Naive thymus-derived CD4-positive, alpha-beta T cell (primary cell): ENCODE measurements around the gene ATXN7. TPM values are rescaled to one million over a fixed set of nuclear protein-coding genes. Genes with fewer than 3 reads are reported as not detected.

ENCODE experiments used
- ATAC-seq: fragments of 150-1000 bp; cut with Tn5 transposase; 2 replicates; pipeline ENCODE4 v1.10.0; 2021; ENCODE audit warnings: mild to moderate bottlenecking, moderate library complexity
- CTCF ChIA-PET: fragments of 350-600 bp; sonication (Branson Sonifier 250); formaldehyde crosslinking; loops from one replicate; lab custom pipeline; 2021; ENCODE audit warnings: antibody characterized with exemption; lab: Charles Lee
- POLR2A ChIA-PET: fragments of 350-600 bp; sonication (Branson Sonifier 250); formaldehyde crosslinking; loops from one replicate; lab custom pipeline; 2021; ENCODE audit warnings: antibody characterized with exemption, inconsistent platforms; lab: Charles Lee
- DNase-seq, 9 donors: peaks; one replicate each; pipeline versions ENCODE4 v3.0.0 to v3.0.0-alpha.2; 2020 to 2022; ENCODE audit warnings: mixed read lengths in 1 of 9
- H3K27ac ChIP-seq: one replicate; pipeline ENCODE4 v1.7.0; 2013; ENCODE audit warnings: mild to moderate bottlenecking, low read depth, low read length, moderate library complexity
- H3K27me3 ChIP-seq, 2 donors: one replicate each; pipeline ENCODE4 v1.7.0; 2013; ENCODE audit warnings: low read length in 2 of 2, mild to moderate bottlenecking in 2 of 2, moderate library complexity in 2 of 2; ENCODE audit not compliant: control insufficient read depth in 2 of 2, insufficient read depth in 2 of 2
- H3K36me3 ChIP-seq, 3 experiments: 1 replicate in 2 of 3; 2 replicates in 1 of 3; pipeline ENCODE4 v1.7.0; 2013; ENCODE audit warnings: low read length in 3 of 3, mild to moderate bottlenecking in 3 of 3, moderate library complexity in 1 of 3; ENCODE audit not compliant: insufficient read depth in 3 of 3, control insufficient read depth in 2 of 3
- H3K4me1 ChIP-seq, 2 donors: one replicate each; pipeline ENCODE4 v1.7.0; 2013; ENCODE audit warnings: low read length in 2 of 2, mild to moderate bottlenecking in 2 of 2, moderate library complexity in 1 of 2; ENCODE audit not compliant: control insufficient read depth in 2 of 2, insufficient read depth in 2 of 2
- H3K4me3 ChIP-seq: 2 replicates; pipeline ENCODE4 v1.7.0; 2013; ENCODE audit warnings: mild to moderate bottlenecking, low read length
- H3K9me3 ChIP-seq, 3 experiments: 1 replicate in 2 of 3; 2 replicates in 1 of 3; pipeline ENCODE4 v1.7.0; 2013; ENCODE audit warnings: low read length in 3 of 3; ENCODE audit not compliant: control insufficient read depth in 2 of 3
- H3K27ac Mint-ChIP-seq, 9 donors: one replicate each; pipeline ENCODE4 v1.8.0; 2020 to 2022; ENCODE audit warnings: mixed read lengths in 9 of 9, mild to moderate bottlenecking in 8 of 9, moderate library complexity in 5 of 9, inconsistent platforms in 2 of 9
- H3K27me3 Mint-ChIP-seq, 5 donors: one replicate each; pipeline ENCODE4 v1.8.0; 2021 to 2022; ENCODE audit warnings: mixed read lengths in 5 of 5, mild to moderate bottlenecking in 1 of 5
- H3K36me3 Mint-ChIP-seq, 5 donors: one replicate each; pipeline ENCODE4 v1.8.0; 2020 to 2022; ENCODE audit warnings: mixed read lengths in 5 of 5, mild to moderate bottlenecking in 3 of 5, inconsistent platforms in 1 of 5
- H3K4me1 Mint-ChIP-seq, 7 donors: one replicate each; pipeline ENCODE4 v1.8.0; 2020 to 2022; ENCODE audit warnings: mixed read lengths in 7 of 7, mild to moderate bottlenecking in 3 of 7, inconsistent platforms in 1 of 7
- H3K4me3 Mint-ChIP-seq, 10 donors: one replicate each; pipeline ENCODE4 v1.8.0; 2020 to 2022; ENCODE audit warnings: mild to moderate bottlenecking in 10 of 10, mixed read lengths in 10 of 10, moderate library complexity in 6 of 10, inconsistent platforms in 2 of 10
- H3K9me3 Mint-ChIP-seq, 11 donors: one replicate each; pipeline ENCODE4 v1.8.0; 2020 to 2022; ENCODE audit warnings: mixed read lengths in 11 of 11, mild to moderate bottlenecking in 4 of 11, inconsistent platforms in 1 of 11, moderate library complexity in 1 of 11
- intact Hi-C, 2 donors: fragments of 100-400 bp; cut with micrococcal nuclease; formaldehyde crosslinking; loops; one replicate each; pipeline ENCODE4 v1.15.1; 2023
- polyA plus RNA-seq, 2 donors: library from polyadenylated mRNA; unstranded; fragments of 300-500 nt; fragmentation: Illumina TruSeq; gene quantifications; one replicate each; pipeline ENCODE4 v1.2.3, GENCODE V29; 2021
- total RNA-seq, 6 experiments: library from RNA in 5 of 6; stranded (reverse) in 5 of 6; gene quantifications; 1 replicate in 5 of 6; 2 replicates in 1 of 6; pipeline ENCODE4 v1.2.3 and lab custom pipeline; 2021 to 2026

The ATXN7 gene
- total and polyA plus RNA-seq, 7 experiments from 2014 or later: 29.8 to 204 (median 142) TPM

DNA sequence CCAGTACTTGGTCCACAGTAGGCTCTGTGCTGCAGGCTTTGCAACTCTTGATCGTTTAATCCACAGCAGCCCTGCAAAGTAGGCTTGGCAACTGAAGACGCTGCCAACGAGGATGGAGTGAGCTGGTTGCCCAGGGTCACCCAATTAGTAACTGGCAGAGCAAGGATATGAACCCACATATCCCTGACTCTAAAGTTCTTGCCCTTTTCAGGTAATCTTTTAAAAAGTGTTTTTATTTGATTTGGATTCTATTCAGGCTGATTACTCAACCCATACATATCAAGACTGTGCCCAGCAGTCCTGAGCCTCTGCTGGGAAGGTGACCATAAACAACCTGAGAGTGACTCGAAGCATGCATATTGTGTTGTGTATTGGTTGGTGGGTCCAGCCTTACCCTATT lies 109.3 kb downstream of the ATXN7 start:
- ChIA-PET CTCF (interaction anchor here (0.9 to 15.6 kb wide), 3 partner anchors 10 to 20 kb away, joined by 3 to 249 read pairs (median 6); no protein-coding TSS in a partner anchor), POLR2A (interaction anchor here (10.9 kb wide), 1 partner anchor 8 kb away, joined by 234 read pairs; no protein-coding TSS in a partner anchor)
- Histone ChIP-seq H3K4me1 (peaks cover 77 to 79% of the 10 kb centered on the region in 2 donors), H3K36me3 (peaks cover 0 to 15% (median 0%) of the 10 kb centered on the region in 3 experiments), H3K27ac (peak overlapping the region; percentile 80), H3K4me3 (no peak overlapping the region), H3K9me3 (no peaks in the 10 kb centered on the region), H3K27me3 (no peaks in the 10 kb centered on the region)
- DNase-seq: no peak
- H3K4me3 Mint-ChIP-seq: peak overlapping the region in 9 of 10 donors; percentile 26 to 94 (median 77)
- peaks cover 4 to 29% (median 19%) of the 10 kb centered on the region in 5 donors for H3K36me3 Mint-ChIP-seq
- peaks cover 68 to 93% (median 89%) of the 10 kb centered on the region in 7 donors for H3K4me1 Mint-ChIP-seq
- H3K27me3 Mint-ChIP-seq: no peaks in the 10 kb centered on the region
- intact Hi-C loops: no loop called here
- H3K27ac Mint-ChIP-seq: peak overlapping the region in 8 of 9 donors; percentile 84 to 99 (median 94)
- H3K9me3 Mint-ChIP-seq: no peaks in the 10 kb centered on the region
- ATAC-seq: no peak

DNA sequence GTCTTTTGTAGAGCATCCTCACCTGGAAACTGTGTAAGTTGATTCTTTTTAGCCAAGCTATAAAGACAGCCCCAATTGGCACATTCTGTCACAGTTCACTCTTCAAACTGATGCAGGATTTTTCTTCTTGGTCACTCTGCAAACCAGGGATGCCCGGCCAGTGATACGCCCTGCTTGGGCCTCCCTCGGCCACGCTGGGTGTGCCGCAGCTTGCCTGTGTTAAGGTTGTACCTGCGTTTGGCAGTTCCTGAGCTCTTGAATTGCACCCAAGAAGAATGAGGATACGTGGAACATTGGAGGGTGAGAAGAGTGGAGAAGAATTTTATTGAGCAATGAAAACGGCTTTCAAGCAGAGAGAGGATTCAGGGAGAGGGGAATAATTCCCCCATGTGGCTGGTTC lies 109.7 kb downstream of the ATXN7 start:
- no peak for DNase-seq
- intact Hi-C loops: no loop called here
- no peaks in the 10 kb centered on the region for H3K9me3 ChIP-seq
- H3K27ac ChIP-seq: peak overlapping the region; percentile 36
- H3K4me1 Mint-ChIP-seq: peaks cover 67 to 95% (median 89%) of the 10 kb centered on the region in 7 donors
- H3K27me3 Mint-ChIP-seq: no peaks in the 10 kb centered on the region
- H3K9me3 Mint-ChIP-seq: no peaks in the 10 kb centered on the region
- H3K27me3 ChIP-seq: no peaks in the 10 kb centered on the region
- peak overlapping the region in 9 of 10 donors; percentile 35 to 94 (median 77) for H3K4me3 Mint-ChIP-seq
- ATAC-seq: no peak
- peaks cover 0 to 15% (median 0%) of the 10 kb centered on the region in 3 experiments for H3K36me3 ChIP-seq
- H3K27ac Mint-ChIP-seq: peak overlapping the region in 8 of 9 donors; percentile 74 to 99 (median 94)
- ChIA-PET POLR2A (interaction anchor here (1.9 to 10.9 kb wide), 2 partner anchors 7 to 20 kb away, joined by 6 to 234 read pairs; no protein-coding TSS in a partner anchor), CTCF (interaction anchor here (2.4 to 15.6 kb wide), 2 partner anchors 12 to 19 kb away, joined by 6 to 249 read pairs; no protein-coding TSS in a partner anchor)
- H3K4me1 ChIP-seq: peaks cover 81 to 83% of the 10 kb centered on the region in 2 donors
- no peak overlapping the region for H3K4me3 ChIP-seq
- H3K36me3 Mint-ChIP-seq: peaks cover 4 to 28% (median 17%) of the 10 kb centered on the region in 5 donors

DNA sequence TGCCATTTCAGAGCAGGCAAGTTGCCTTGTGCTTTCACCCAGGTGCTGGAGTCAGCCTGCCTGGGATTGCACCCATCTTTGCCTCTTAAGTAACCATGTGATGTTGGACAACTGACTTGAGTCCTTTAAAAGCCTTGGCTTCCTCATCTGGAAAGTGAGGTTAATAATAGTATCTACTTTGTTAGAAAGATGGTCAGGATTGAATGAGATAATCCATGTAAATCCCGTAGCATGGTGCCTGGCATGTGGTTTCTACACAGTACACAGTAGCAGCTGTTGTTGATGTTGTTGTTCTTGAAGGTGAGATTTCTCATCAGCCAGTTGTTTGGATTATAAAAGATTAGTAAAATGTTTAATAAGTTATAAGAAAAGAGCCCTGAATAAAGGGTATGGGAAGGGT lies 110.8 kb downstream of the ATXN7 start:
- Histone ChIP-seq H3K4me1 (peaks cover 88 to 89% of the 10 kb centered on the region in 2 donors), H3K9me3 (no peaks in the 10 kb centered on the region), H3K4me3 (no peak overlapping the region), H3K27ac (peak overlapping the region; percentile 24), H3K36me3 (peaks cover 0 to 15% (median 0%) of the 10 kb centered on the region in 3 experiments), H3K27me3 (no peaks in the 10 kb centered on the region)
- no peaks in the 10 kb centered on the region for H3K9me3 Mint-ChIP-seq
- CTCF ChIA-PET: interaction anchor here (10.8 to 11.1 kb wide), 2 partner anchors 8 to 19 kb away, joined by 111 to 162 read pairs; no protein-coding TSS in a partner anchor
- intact Hi-C loops: no loop called here
- no peaks in the 10 kb centered on the region for H3K27me3 Mint-ChIP-seq
- POLR2A ChIA-PET: interaction anchor here (1.9 to 12.7 kb wide), 3 partner anchors 5 to 19 kb away, joined by 6 to 234 read pairs (median 234); no protein-coding TSS in a partner anchor
- no peak for DNase-seq
- peaks cover 4 to 28% (median 12%) of the 10 kb centered on the region in 5 donors for H3K36me3 Mint-ChIP-seq
- peaks cover 66 to 99% (median 97%) of the 10 kb centered on the region in 7 donors for H3K4me1 Mint-ChIP-seq
- ATAC-seq: no peak
- H3K27ac Mint-ChIP-seq: peak overlapping the region in 8 of 9 donors; percentile 25 to 99 (median 88)
- peak overlapping the region in 9 of 10 donors; percentile 6 to 94 (median 72) for H3K4me3 Mint-ChIP-seq

DNA sequence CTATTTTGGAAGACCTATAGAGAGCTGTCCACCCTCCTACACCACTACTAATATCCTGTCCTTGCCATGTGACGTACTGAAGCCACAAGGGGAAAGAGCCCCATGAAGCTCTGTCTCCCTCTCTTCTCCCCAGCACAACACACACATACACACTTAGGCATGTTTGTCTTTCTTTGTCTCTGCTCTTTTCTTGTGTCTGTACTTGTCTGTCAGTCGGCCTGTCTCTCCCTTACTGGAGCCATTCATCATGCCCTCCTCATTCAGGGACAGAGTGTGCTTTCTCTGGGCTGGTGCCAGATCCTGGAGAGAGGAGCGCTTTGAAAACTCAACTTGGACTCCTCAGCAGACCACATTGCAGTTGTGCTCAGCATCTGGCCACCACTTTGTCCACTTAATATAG lies 112.1 kb downstream of the ATXN7 start:
- no peak for DNase-seq
- Mint-ChIP-seq H3K4me1 (peaks cover 68 to 100% (median 97%) of the 10 kb centered on the region in 7 donors), H3K27ac (peak overlapping the region in 8 of 9 donors; percentile 77 to 96 (median 88)), H3K36me3 (peaks cover 4 to 30% (median 17%) of the 10 kb centered on the region in 5 donors), H3K27me3 (no peaks in the 10 kb centered on the region), H3K9me3 (no peaks in the 10 kb centered on the region), H3K4me3 (peak overlapping the region; percentile 14 to 88 (median 68))
- Histone ChIP-seq H3K4me3 (no peak overlapping the region), H3K27ac (peak overlapping the region; percentile 19), H3K27me3 (no peaks in the 10 kb centered on the region), H3K4me1 (peaks cover 88% of the 10 kb centered on the region in 2 donors), H3K9me3 (no peaks in the 10 kb centered on the region), H3K36me3 (peaks cover 0 to 22% (median 6%) of the 10 kb centered on the region in 3 experiments)
- intact Hi-C loops: loop anchor here in 1 of 2 donors (1.0 kb wide), 1 partner anchor 8 kb away; no protein-coding TSS in a partner anchor
- ChIA-PET CTCF (interaction anchor here (1.1 to 11.1 kb wide), 3 partner anchors 9 to 48 kb away, joined by 3 to 162 read pairs (median 111); partner anchors contain the start of gene PSMD6), POLR2A (interaction anchor here (0.6 to 12.7 kb wide), 5 partner anchors 6 to 18 kb away, joined by 3 to 234 read pairs (median 4); no protein-coding TSS in a partner anchor)
- ATAC-seq: no peak

DNA sequence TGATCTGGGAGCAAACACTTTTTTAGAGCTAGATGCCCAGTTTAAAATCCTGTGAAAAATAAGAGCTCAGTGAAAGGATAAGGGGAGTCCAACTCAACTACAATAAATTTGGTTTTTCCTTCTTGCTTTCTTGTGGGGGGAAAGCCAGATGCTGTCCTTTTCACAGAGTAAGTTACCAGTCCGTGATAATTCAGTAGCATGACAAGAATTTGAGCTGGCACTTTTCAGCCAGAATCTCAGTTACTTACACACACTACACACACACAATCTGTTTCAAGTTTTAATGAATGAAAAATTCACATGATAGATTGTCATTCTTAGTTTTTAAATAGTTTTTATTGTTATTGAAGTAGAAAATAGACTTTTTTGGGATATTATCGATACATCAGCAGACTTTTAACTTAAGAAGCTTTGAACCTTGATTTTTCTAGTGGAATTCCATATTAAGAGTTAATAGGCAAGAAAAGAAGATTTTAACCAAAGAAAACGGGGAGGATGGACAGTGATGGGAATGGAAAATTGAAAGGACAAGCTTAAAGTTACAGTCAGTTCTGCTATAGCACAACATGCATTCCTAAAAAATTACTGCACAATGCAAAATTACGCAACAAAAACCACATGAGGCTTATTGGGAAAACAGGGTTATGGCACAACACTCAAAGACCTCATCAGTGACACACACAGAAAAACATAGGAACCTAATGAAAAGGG lies 112.6 kb downstream of the ATXN7 start:
- intact Hi-C loops: no loop called here
- no peaks in the 10 kb centered on the region for H3K9me3 Mint-ChIP-seq
- peaks cover 4 to 32% (median 17%) of the 10 kb centered on the region in 5 donors for H3K36me3 Mint-ChIP-seq
- no peaks in the 10 kb centered on the region for H3K9me3 ChIP-seq
- DNase-seq (no peak), ATAC-seq (no peak)
- peak overlapping the region; percentile 6 to 96 (median 89) for H3K27ac Mint-ChIP-seq
- peaks cover 87 to 88% of the 10 kb centered on the region in 2 donors for H3K4me1 ChIP-seq
- peak overlapping the region; percentile 5 for H3K4me3 ChIP-seq
- peaks cover 63 to 100% (median 96%) of the 10 kb centered on the region in 7 donors for H3K4me1 Mint-ChIP-seq
- CTCF ChIA-PET: interaction anchor here (1.1 to 11.1 kb wide), 3 partner anchors 10 to 47 kb away, joined by 3 to 162 read pairs (median 111); partner anchors contain the start of gene PSMD6
- no peaks in the 10 kb centered on the region for H3K27me3 ChIP-seq
- peaks cover 0 to 28% (median 11%) of the 10 kb centered on the region in 3 experiments for H3K36me3 ChIP-seq
- peak overlapping the region; percentile 19 for H3K27ac ChIP-seq
- peak overlapping the region in 9 of 10 donors; percentile 57 to 88 (median 78) for H3K4me3 Mint-ChIP-seq
- POLR2A ChIA-PET: interaction anchor here (0.6 to 12.7 kb wide), 7 partner anchors 7 to 32 kb away, joined by 3 to 234 read pairs (median 4); no protein-coding TSS in a partner anchor
- H3K27me3 Mint-ChIP-seq: no peaks in the 10 kb centered on the region

DNA sequence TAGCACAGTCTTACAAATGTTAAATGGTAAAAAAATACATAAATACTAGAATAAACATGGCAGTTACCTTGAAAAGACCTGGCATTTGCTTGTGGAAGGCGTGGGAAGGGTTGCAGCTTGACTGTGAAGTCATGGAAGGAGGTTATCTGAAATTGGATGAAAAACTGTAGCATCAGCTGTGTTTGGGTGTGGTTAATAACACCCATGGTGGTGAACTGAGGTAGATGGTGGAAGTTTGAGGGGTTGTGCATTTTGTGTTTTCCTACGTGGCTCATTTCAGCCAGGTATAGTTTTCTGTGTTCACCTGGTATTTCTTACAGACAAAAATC lies 113.2 kb downstream of the ATXN7 start:
- Mint-ChIP-seq H3K4me1 (peaks cover 62 to 100% (median 97%) of the 10 kb centered on the region in 7 donors), H3K27ac (peak overlapping the region; percentile 6 to 96 (median 89)), H3K9me3 (no peaks in the 10 kb centered on the region), H3K27me3 (no peaks in the 10 kb centered on the region), H3K4me3 (peak overlapping the region in 9 of 10 donors; percentile 47 to 88 (median 78)), H3K36me3 (peaks cover 4 to 32% (median 17%) of the 10 kb centered on the region in 5 donors)
- Histone ChIP-seq H3K4me1 (peaks cover 90 to 91% of the 10 kb centered on the region in 2 donors), H3K27ac (peak overlapping the region; percentile 4), H3K9me3 (no peaks in the 10 kb centered on the region), H3K36me3 (peaks cover 0 to 33% (median 15%) of the 10 kb centered on the region in 3 experiments), H3K4me3 (peak overlapping the region; percentile 5), H3K27me3 (no peaks in the 10 kb centered on the region)
- ChIA-PET POLR2A (interaction anchor here (0.6 to 12.7 kb wide), 8 partner anchors 7 to 33 kb away, joined by 3 to 234 read pairs (median 4); no protein-coding TSS in a partner anchor), CTCF (interaction anchor here (1.1 to 11.1 kb wide), 3 partner anchors 11 to 46 kb away, joined by 3 to 162 read pairs (median 111); partner anchors contain the start of gene PSMD6)
- intact Hi-C loops: no loop called here
- DNase-seq (no peak), ATAC-seq (no peak)
